HG03175 (cell line): ENCODE measurements around the gene ZNRF4.

Experiments
- ATAC-seq: cut with Tn5 transposase; IDR thresholded peaks from one replicate; pipeline ENCODE4 v1.9.1; 2021; ENCODE audit warnings: mild to moderate bottlenecking, moderate library complexity; ENCODE audit not compliant: unreplicated experiment

ZNRF4 gene

GRCh38 chr19:5440299-5440698, 14.9 kb upstream of the ZNRF4 start:
- ATAC-seq = no peak

- no peak for ATAC-seq
Observed at GRCh38 chr19:5443723-5444122, 11.5 kb upstream of the ZNRF4 start.

DNA sequence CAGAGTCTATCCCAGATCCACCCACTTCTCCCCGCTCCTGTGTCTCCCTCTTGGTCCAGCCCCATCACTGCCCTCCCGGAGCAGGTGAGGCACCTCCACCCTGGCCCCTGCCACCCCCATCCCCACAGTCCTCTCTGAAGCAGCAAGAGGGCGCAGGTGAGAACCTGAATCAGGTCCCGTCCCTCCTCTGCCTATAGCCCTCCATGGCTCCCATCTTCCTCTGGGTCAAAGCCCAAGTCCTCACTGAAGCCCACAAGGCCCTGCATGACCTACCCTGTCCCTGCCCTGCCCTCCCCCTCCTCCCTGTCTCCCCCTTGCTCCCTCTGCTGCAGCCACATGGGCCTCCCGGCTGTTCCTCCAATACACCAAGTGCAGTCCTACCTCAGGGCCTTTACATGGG, 10.8 kb upstream of the ZNRF4 start:
- ATAC-seq = no peak

DNA sequence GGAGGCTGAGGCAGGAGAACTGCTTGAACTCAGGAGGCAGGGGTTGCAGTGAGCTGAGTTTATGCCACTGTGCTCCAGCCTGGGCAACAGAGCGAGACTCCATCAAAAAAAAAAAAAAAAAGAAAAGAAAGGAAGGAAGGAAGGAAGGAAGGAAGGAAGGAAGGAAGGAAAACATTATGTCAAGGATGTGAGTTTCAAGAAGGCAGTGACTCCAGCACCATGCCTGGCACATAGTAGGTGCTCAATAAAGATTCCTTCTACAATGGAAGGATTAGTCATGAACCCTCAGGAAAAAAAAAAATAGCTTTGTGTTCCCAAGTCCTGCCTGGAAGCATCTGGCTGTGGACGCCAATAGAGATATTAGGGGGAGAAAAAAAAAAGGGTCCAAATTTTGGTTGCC, 10.1 kb upstream of the ZNRF4 start:
- ATAC-seq = no peak

- ATAC-seq = no peak
Observed at GRCh38 chr19:5445561-5446055, 9.6 kb upstream of the ZNRF4 start.

GRCh38 chr19:5447700-5448311, 7.4 kb upstream of the ZNRF4 start:
- no peak for ATAC-seq

DNA sequence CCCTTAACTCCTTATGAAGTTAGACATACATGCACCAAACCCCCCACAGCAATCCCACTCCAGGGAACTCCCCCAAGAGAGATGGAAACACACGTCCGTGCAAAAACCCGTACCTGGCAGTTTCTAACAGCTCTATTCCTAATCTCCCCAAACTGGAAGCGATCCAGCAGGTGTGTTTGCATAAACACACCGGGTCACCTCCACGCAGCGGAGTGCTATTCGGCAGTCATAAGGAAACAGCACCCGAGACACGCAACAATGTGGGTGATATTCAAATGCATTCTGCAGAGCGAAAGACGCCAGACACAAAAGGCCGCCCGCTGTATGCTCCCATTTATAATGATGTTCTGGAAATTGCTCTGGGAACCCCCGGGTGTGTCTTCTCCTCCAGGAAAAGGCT, 6.8 kb upstream of the ZNRF4 start:
- ATAC-seq = no peak

GRCh38 chr19:5450482-5451126, 4.6 kb upstream of the ZNRF4 start:
- no peak for ATAC-seq

DNA sequence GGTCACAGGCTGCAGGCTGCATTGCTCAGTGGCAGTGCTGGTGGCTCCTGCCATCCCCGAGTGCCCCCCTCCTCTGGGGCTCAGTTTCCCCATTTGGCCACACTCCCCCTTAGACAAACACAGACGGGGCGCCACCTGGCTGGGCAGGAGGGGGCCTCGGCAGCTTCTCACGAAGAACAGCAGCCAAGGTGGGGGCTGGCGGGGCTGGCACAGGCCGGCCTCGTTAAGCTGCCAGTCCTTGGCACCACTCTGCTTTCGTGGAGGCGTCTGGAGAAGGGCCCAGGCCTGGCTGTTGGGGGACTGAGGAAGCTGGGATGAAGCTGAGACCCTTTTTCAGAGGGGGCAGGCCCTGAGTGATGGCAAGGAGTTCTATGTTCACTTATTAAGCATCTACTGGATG, 3.7 kb upstream of the ZNRF4 start:
- no peak for ATAC-seq

GRCh38 chr19:5452594-5453565, 2.3 kb upstream of the ZNRF4 start:
- ATAC-seq = no peak

DNA sequence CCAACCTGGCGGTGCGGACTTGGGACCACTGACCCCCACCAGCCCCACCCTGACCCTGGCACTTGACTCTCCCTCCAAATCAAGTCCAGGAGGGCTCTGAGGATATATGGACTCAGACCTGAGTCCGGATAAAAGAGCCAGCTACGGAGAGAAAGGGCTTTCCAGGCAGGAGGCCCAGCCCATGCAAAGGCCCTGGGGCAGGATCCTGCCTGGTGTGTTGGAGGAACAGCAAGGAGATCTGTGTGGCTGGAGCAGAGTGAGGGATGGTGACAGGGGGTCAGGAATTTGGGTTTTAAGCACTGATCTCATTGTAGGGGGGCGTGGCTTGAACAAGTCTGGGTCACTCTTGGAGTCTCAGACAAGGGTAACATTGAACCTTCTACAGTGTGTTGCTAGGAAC, 474 bp upstream of the ZNRF4 start:
- ATAC-seq = no peak

DNA sequence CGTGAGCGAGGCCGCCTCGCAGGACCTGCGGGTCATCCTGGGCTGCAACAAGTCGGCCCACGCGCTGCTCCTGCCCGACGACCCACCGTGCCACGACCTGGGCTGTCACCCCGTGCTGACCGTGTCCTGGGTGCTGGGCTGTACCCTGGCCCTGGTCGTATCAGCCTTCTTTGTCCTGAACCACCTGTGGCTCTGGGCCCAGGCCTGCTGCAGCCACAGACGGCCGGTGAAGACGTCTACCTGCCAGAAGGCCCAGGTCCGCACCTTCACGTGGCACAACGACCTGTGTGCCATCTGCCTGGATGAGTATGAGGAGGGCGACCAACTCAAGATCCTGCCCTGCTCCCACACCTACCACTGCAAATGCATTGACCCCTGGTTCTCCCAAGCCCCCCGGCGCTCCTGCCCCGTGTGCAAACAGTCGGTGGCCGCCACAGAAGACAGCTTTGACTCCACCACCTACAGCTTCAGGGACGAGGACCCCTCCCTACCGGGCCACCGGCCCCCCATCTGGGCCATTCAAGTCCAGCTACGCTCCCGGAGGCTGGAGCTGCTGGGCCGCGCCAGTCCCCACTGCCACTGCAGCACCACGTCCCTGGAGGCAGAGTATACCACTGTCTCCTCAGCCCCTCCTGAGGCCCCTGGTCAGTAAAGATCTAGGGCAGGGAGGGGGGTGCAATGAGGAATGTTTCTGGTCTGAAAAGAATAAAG, 1.1 kb downstream of the ZNRF4 start:
- ATAC-seq = no peak

GRCh38 chr19:5456841-5457200, 1.6 kb downstream of the ZNRF4 start:
- no peak for ATAC-seq

GRCh38 chr19:5457709-5458108, 2.5 kb downstream of the ZNRF4 start:
- ATAC-seq = no peak

- no peak for ATAC-seq
Observed at GRCh38 chr19:5458420-5458819, 3.2 kb downstream of the ZNRF4 start.

DNA sequence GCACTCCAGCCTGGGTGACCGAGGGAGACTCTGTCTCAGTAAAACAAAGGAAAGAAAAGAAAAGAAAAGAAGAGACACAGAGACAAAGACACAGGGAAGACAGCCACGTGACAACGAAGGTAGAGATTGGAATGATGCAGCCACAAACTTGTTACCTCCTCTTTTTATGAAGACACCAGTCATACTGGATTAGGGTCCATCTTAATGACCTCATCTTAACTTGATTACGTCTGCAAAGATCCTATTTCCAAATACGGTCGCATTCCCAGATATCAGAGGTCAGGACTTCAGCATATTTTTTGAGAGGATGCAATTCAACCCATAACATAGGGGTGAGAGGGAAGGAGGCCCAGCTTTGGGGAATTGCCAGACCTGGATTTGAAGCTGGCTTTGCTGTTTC, 4.1 kb downstream of the ZNRF4 start:
- no peak for ATAC-seq

DNA sequence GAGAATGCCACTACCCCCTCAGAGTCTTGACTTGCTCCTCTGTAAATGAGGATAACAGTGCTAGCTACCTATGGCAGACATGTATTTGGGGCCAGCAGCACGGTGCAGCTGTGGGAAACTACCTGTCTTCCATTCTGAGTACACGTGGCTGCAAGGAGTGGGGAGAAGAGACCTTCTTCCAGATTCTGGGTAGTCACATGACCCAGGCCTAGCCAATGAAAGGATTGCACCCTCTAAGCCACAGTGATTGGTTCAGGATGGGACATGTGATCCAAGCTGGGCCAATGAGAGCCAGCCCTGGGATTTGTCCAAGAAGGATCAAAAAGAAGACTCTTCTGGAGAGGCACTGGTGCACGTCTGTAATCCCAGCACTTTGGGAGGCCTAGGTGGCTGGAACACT, 5.5 kb downstream of the ZNRF4 start:
- no peak for ATAC-seq

DNA sequence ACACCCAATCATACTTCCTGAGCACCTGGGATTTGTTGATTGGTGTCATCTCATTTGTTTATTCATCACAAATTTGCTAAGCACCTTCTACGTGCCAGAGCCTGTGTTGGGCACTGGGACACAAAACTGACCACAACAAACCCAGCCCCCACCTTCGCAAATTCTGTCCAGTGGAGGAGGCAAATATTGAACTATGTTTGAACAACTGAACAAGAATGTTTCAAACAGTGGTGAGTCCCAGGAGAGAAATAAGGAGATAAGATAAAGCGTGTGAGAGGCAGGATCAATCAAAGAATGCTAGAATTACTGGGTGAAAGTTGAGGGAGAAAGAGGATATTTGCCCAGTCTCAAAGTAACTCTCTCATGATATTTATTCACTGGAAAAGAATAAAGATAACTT, 8.7 kb downstream of the ZNRF4 start:
- ATAC-seq = no peak

GRCh38 chr19:5466072-5466471, 10.9 kb downstream of the ZNRF4 start:
- no peak for ATAC-seq

GRCh38 chr19:5466814-5467291, 11.6 kb downstream of the ZNRF4 start:
- no peak for ATAC-seq

- no peak for ATAC-seq
Observed at GRCh38 chr19:5470264-5470671, 15.1 kb downstream of the ZNRF4 start.
